Upper lobe of left lung (tissue), 6 donors: ENCODE results near the gene CHD9. TPM values are rescaled to one million over a fixed set of nuclear protein-coding genes. Genes with fewer than 3 reads are reported as not detected.

ENCODE experiments used
- ATAC-seq, 2 donors: fragments of 200-7000 bp; cut with Tn5 transposase; one replicate each; pipeline ENCODE4 v1.9.1; 2022; ENCODE audit warnings: mild to moderate bottlenecking in 2 of 2, moderate library complexity in 2 of 2; ENCODE audit not compliant: low FRiP score in 2 of 2
- DNase-seq, 2 donors: peaks; one replicate each; pipeline ENCODE4 v3.0.0-alpha.2; 2019 to 2020
- H3K27ac ChIP-seq, 4 donors: fragments of 200-600 bp; sonication (generic); one replicate each; pipeline ENCODE4 v1.5.1; 2016 to 2019
- H3K27me3 ChIP-seq, 4 donors: fragments of 200-600 bp; sonication (generic); one replicate each; pipeline ENCODE4 v1.5.1; 2017 to 2019
- H3K36me3 ChIP-seq, 4 donors: fragments of 200-600 bp; sonication (generic); one replicate each; pipeline ENCODE4 v1.5.1; 2016 to 2019
- H3K4me1 ChIP-seq, 4 donors: fragments of 200-600 bp; sonication (generic); one replicate each; pipeline ENCODE4 v1.5.1; 2018 to 2019
- H3K4me3 ChIP-seq, 4 donors: fragments of 200-600 bp; sonication (generic); one replicate each; pipeline ENCODE4 v1.5.1; 2017 to 2019; ENCODE audit warnings: mild to moderate bottlenecking in 2 of 4, moderate library complexity in 1 of 4
- H3K9me3 ChIP-seq, 4 donors: fragments of 200-600 bp; sonication (generic); one replicate each; pipeline ENCODE4 v1.5.1; 2018 to 2019
- EP300 ChIP-seq, 4 donors: sonication (generic); formaldehyde crosslinking; IDR thresholded peaks; one replicate each; pipeline ENCODE4 v1.5.1; 2017; ENCODE audit warnings: antibody characterized with exemption in 4 of 4, control low read depth in 2 of 4
- POLR2A ChIP-seq, 4 donors: fragments of 450-650 bp; IDR thresholded peaks; one replicate each; pipeline ENCODE4 v1.5.1; 2016 to 2017; ENCODE audit warnings: antibody characterized with exemption in 4 of 4, mild to moderate bottlenecking in 2 of 4
- POLR2AphosphoS5 ChIP-seq, 2 donors: sonication (generic); formaldehyde crosslinking; IDR thresholded peaks; one replicate each; pipeline ENCODE4 v1.5.1; 2017; ENCODE audit warnings: antibody characterized with exemption in 2 of 2
- WGBS, 2 donors: methylation state at CpG; one replicate each; pipeline ENCODE4 v1.1.5; 2017 to 2018; 5-methylcytosine and 5-hydroxymethylcytosine counted together
- total RNA-seq, 6 donors: library from RNA; depleted of rRNA in 4 of 6; stranded (reverse); fragments of >200 nt in 4 of 6; gene quantifications; one replicate each; pipeline versions ENCODE4 v1.1.0 to v1.2.1, GENCODE V29; 2016 to 2021
- TF ChIP-seq, protein P1 (sequence below), 6 experiments: fragments of 450-650 bp in 4 of 6; fragments of 200-600 bp in 2 of 6; sonication (generic) in 2 of 6; IDR thresholded peaks; one replicate each; pipeline ENCODE4 v1.5.1; 2016 to 2019; ENCODE audit warnings: antibody characterized with exemption in 6 of 6
- donor health status: DM: no; HTN: no; CAD: no; lungs with moderate emphysema.
- donor health status: DM: no; HTN: yes; CAD: no; lungs with severe emphysema.

Gene CHD9
- total RNA-seq, 6 donors from 2014 or later: 55.6 to 98.8 (median 68.3) TPM

DNA sequence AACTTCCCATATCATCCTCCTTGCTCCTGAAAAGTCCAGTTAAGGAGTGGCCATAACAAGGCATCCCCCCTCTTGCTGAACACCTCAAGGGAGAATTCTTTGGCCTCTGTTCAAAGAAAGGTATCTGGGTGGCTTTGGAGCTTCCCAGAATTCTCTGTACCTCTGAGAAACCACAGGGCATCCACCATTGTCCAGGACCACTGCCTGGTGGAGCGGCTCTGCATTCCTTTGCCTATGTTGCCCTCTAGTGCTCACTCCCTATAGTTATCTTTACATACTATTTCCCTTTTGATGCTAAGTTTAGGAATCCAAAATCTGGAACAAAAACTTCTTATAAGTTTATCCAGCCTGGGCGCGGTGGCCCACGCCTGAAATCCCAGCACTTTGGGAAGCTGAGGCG, 32.4 kb upstream of the CHD9 start:
- Histone ChIP-seq H3K4me1 (no peaks in the 10 kb centered on the region), H3K9me3 (no peaks in the 10 kb centered on the region), H3K4me3 (no peak overlapping the region), H3K27ac (no peak overlapping the region), H3K36me3 (no peaks in the 10 kb centered on the region), H3K27me3 (no peaks in the 10 kb centered on the region)
- WGBS, 2 donors: 2 to 9% methylated on average over 5 of the region's 5 CpGs
- TF ChIP-seq POLR2AphosphoS5 (IDR thresholded peaks at IDR 0.05): no peak
- TF ChIP-seq, protein P1, sequence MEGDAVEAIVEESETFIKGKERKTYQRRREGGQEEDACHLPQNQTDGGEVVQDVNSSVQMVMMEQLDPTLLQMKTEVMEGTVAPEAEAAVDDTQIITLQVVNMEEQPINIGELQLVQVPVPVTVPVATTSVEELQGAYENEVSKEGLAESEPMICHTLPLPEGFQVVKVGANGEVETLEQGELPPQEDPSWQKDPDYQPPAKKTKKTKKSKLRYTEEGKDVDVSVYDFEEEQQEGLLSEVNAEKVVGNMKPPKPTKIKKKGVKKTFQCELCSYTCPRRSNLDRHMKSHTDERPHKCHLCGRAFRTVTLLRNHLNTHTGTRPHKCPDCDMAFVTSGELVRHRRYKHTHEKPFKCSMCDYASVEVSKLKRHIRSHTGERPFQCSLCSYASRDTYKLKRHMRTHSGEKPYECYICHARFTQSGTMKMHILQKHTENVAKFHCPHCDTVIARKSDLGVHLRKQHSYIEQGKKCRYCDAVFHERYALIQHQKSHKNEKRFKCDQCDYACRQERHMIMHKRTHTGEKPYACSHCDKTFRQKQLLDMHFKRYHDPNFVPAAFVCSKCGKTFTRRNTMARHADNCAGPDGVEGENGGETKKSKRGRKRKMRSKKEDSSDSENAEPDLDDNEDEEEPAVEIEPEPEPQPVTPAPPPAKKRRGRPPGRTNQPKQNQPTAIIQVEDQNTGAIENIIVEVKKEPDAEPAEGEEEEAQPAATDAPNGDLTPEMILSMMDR (IDR thresholded peaks at IDR 0.05): peak in 3 of 6 experiments; percentile 43 to 45 (median 43)
- peak in 1 of 2 donors; percentile 22 for DNase-seq
- ATAC-seq: peak; percentile 72 to 81

DNA sequence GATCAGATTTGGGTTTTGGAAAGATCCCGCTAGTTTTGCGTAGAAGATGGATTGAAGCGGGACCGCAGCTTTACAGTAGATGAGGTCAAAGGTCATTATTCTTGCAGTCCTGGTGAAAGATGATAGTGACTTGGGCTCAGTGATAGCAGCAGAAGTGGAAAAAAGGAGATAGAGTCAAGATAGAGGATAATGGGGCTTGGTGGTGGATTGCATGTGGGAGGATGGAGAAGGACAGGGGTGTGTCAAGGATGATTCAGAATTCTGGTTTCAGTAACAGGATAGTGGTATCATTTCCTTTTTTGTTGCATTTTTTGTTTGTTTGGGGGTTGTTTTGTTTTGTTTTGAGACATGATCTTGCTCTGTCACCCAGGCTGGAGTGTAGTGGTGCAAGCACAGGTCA, 30.7 kb upstream of the CHD9 start:
- Histone ChIP-seq H3K27ac (no peak overlapping the region), H3K36me3 (no peaks in the 10 kb centered on the region), H3K9me3 (no peaks in the 10 kb centered on the region), H3K27me3 (no peaks in the 10 kb centered on the region), H3K4me3 (no peak overlapping the region), H3K4me1 (no peaks in the 10 kb centered on the region)
- no peak for ATAC-seq
- TF ChIP-seq POLR2A (IDR thresholded peaks at IDR 0.05) (no peak), EP300 (IDR thresholded peaks at IDR 0.05) (no peak), POLR2AphosphoS5 (IDR thresholded peaks at IDR 0.05) (no peak)
- TF ChIP-seq, protein P1 (IDR thresholded peaks at IDR 0.05): no peak
- WGBS, 2 donors: 95 to 98% methylated on average over 4 of the region's 4 CpGs
- no peak for DNase-seq

DNA sequence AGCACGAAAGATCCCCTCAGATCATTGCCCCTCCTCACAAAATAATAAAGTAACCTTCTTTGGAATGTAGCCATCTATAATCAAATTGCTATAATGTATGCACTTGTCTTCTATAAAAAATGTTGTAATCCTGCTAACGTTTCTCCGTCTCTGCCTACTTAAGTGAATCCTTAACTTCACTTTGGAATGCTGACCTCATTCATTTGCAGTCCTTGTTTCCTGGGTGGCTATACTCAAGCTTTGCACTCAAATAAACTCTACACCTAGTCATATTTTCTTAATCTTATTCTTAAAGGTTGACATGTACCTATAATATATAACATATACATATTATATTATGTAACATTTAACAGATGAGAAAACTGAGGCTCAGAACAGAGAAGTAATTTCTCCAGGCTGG, 24.8 kb upstream of the CHD9 start:
- no peak for ATAC-seq

DNA sequence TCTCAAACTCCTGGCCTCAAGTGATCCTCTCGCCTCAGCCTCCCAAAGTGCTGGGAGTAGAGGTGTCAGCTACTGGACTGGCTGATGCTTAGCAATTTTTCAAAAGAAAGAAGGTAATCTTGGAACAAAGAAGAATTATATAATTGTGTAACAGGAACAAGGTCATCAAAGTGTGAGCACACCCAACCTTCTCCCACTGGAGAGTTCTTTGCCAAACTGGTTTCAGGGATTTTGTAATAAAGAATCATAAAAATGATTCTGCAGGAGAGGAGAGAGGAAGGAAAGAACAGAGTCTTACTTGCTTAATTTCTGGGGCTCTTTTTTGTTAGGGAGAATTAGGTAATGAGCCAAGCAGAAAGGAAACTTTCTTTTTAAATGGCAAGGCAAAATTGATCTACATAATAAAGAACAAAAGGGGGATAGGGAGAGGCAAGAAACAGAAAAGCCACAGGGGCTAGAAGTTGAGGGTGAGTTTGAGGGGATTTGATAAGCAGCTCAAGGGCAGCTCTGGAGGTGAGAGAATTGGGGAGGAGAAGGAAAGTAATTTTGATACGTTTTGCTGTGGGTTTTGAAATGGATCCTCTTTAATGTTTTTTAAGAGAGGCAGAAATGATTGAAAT, 23.4 kb upstream of the CHD9 start:
- no peak for TF ChIP-seq POLR2AphosphoS5 (IDR thresholded peaks at IDR 0.05)
- no peak for TF ChIP-seq EP300 (IDR thresholded peaks at IDR 0.05)
- no peak for TF ChIP-seq POLR2A (IDR thresholded peaks at IDR 0.05)
- TF ChIP-seq, protein P1 (IDR thresholded peaks at IDR 0.05): no peak
- no peak for DNase-seq
- no peak overlapping the region for H3K4me3 ChIP-seq
- no peaks in the 10 kb centered on the region for H3K4me1 ChIP-seq
- peak in 1 of 2 donors; percentile 28 for ATAC-seq
- H3K36me3 ChIP-seq: no peaks in the 10 kb centered on the region
- no peaks in the 10 kb centered on the region for H3K27me3 ChIP-seq
- no peaks in the 10 kb centered on the region for H3K9me3 ChIP-seq
- WGBS, 2 donors: 50 to 54% methylated on average over 2 of the region's 2 CpGs
- no peak overlapping the region for H3K27ac ChIP-seq

More for the DNA sequence above, 24.8 kb upstream of the CHD9 start:
- H3K4me3 ChIP-seq: no peak overlapping the region
- H3K36me3 ChIP-seq: no peaks in the 10 kb centered on the region
- no peaks in the 10 kb centered on the region for H3K9me3 ChIP-seq
- no peak for TF ChIP-seq POLR2A (IDR thresholded peaks at IDR 0.05)
- TF ChIP-seq, protein P1 (IDR thresholded peaks at IDR 0.05): no peak
- no peak for TF ChIP-seq EP300 (IDR thresholded peaks at IDR 0.05)
- no peak for TF ChIP-seq POLR2AphosphoS5 (IDR thresholded peaks at IDR 0.05)
- H3K27me3 ChIP-seq: no peaks in the 10 kb centered on the region
- no peaks in the 10 kb centered on the region for H3K4me1 ChIP-seq
- WGBS, 2 donors: 64 to 68% methylated on average over 3 of the region's 3 CpGs
- no peak for DNase-seq
- H3K27ac ChIP-seq: no peak overlapping the region

DNA sequence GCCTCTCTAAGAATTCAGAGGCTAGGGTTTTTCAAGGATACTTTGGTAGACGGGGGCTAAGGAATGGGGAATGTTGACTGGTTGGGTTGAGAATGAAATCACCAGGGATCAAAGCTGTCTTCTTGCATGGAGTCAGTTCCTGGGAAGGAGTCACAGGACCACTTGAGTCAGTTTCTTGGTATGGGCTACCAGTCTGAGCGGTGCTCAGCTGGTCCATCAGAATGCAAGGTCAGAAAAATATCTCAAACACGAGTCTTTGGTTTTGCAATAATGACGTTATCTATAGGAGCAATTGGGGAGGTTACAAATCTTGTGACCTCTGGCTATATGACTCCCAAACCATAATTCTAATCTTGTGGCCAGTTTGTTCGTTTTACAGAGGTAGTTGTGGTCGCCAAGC, 20.5 kb upstream of the CHD9 start:
- DNase-seq (no peak), ATAC-seq (no peak)
- no peaks in the 10 kb centered on the region for H3K9me3 ChIP-seq
- H3K27ac ChIP-seq: no peak overlapping the region
- H3K4me1 ChIP-seq: no peaks in the 10 kb centered on the region
- H3K4me3 ChIP-seq: no peak overlapping the region
- H3K36me3 ChIP-seq: no peaks in the 10 kb centered on the region
- H3K27me3 ChIP-seq: no peaks in the 10 kb centered on the region
- TF ChIP-seq, protein P1 (IDR thresholded peaks at IDR 0.05): no peak
- no peak for TF ChIP-seq POLR2AphosphoS5 (IDR thresholded peaks at IDR 0.05)
- no peak for TF ChIP-seq POLR2A (IDR thresholded peaks at IDR 0.05)
- no peak for TF ChIP-seq EP300 (IDR thresholded peaks at IDR 0.05)
- WGBS, 2 donors: 73 to 85% methylated on average over 6 of the region's 6 CpGs
